Vagina (tissue), 2 donors: ENCODE measurements around the gene MYBPHL.

Experiments
- POLR2A ChIP-seq, 2 donors: fragments of 450-650 bp; IDR thresholded peaks; one replicate each; pipeline ENCODE4 v1.6.1; 2017; ENCODE audit warnings: antibody characterized with exemption in 2 of 2, mild to moderate bottlenecking in 2 of 2, moderate library complexity in 2 of 2
- POLR2AphosphoS5 ChIP-seq, 2 donors: sonication (generic); formaldehyde crosslinking; IDR thresholded peaks; one replicate each; pipeline ENCODE4 v1.9.0; 2017; ENCODE audit warnings: antibody characterized with exemption in 2 of 2, mild to moderate bottlenecking in 2 of 2, low read depth in 1 of 2; ENCODE audit not compliant: insufficient read depth in 1 of 2

DNA sequence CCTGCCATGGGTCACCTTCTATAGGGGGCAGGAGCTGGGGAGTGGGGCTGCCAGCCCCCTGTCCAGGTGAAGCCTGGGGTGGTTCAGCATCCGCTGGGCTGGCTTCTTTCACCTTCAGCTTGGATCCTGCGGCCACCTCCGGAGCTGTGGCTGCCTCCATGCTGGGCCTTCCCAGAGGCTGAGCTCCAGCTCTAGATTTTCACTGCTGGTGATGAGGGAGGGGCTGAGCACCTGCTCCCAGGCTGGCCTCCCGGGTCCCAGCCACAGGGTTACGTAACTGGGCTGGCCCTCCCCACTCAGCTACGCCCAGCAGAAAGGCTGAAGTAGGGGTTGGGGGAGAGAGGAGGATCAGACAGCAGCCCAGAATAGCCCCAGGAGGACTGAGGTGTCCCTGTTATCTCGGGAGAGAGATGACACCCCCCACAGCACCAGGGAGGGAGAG lies at the start of gene MYBPHL:
- TF ChIP-seq POLR2AphosphoS5 (IDR thresholded peaks at IDR 0.05; ENCODE audit: insufficient read depth in 1 of 2, low read depth in 1 of 2) (no peak), POLR2A (IDR thresholded peaks at IDR 0.05) (no peak)
